ENCODE measurements around the gene SKAP1.
"Not testable (repeated sequence)": the region's sequence is repeated elsewhere in the genome, so short reads cannot be mapped to it uniquely, and the experiment has no call there.

The SKAP1 gene

DNA sequence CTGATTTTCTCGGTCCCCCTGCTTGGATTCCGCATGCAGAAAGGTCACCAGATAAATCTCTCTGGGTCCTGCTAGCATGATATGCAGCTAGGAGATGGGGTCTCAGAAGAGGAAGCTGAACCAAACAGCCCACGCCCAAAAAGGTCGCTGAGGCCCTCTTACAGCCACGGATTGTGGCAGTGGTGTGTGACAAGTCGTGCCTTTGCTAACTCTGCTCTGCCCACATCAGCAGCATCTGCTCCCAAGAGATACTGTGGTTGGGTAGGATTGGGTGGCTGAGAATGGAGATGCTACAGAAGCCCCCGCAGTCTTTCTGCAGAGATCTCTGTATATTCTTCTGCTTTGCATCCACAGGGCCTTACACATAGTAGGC is 15.2 kb upstream of the SKAP1 start:
- DNase-seq = no peak

DNA sequence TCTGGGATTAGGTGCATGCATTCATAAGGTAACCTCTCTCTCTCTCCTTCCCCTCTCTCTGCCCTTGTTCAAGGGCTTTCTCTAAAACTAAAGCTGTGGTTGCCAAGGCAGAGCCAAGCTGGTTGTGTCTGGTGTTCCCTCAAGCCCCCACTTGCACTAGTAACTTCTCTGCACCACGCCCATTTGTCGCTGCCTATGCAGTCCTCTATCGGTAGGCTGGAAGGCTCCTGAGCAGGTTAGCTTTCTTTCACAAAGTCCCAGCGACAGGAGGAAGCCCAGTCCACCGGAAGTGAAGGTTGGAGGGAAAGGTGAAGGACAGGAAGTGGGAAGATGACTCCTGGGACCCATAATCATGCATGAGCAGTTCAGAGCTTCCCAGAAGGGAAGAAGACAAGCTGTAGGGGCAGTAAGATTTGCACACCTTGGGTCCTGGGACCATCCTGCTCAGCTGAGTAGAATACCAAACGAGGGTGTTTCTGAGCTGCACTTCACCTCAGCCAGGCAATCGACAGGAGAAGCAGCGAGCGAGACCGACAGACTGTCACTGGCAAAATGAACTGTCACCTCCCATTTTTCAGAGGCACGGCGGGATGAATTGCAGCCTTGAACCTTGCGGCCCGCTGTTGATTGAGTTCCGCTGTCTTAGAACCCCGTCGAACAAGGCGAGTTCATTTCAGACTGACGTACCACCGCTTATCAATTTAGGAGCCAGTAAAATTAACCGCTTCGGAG is 14.7 kb upstream of the SKAP1 start:
- DNase-seq = no peak

DNA sequence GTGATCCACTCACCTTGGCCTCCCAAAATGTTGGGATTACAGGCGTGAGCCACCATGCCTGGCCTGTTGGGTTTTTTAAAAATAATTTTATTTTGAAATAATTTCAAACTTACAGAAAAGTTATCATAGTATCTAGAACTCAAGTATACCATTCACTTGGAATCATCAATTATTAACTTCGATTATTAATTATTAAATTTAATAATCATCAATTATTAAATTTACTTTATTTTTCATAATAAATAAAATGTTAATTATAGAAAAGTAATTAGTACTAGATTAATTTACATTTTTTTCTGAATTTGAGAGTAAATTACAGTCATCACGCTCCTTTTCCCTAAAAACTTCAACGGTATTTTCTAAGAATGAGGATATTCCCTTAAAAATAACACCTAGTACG is 13.7 kb upstream of the SKAP1 start:
- DNase-seq = no peak

DNA sequence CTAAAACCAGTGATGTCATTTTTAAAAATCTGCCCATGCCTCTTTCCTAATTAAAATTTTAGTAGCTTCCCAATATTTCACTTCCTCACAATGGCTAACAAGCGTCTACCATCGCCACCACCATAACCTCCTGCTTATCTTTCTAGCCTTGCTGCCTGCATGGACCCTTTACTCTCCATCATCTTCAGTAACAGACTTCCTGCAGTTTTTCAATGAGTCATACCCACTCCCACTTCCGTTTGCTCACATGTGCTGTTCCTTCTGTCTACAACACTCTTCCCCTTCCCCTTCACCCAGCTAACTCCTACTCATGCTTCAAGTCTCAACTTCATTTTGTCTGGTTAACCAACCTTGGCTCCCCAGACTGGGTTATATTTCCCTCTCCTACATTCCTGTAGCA is 12.8 kb upstream of the SKAP1 start:
- peak; percentile 46 to 64 for DNase-seq

DNA sequence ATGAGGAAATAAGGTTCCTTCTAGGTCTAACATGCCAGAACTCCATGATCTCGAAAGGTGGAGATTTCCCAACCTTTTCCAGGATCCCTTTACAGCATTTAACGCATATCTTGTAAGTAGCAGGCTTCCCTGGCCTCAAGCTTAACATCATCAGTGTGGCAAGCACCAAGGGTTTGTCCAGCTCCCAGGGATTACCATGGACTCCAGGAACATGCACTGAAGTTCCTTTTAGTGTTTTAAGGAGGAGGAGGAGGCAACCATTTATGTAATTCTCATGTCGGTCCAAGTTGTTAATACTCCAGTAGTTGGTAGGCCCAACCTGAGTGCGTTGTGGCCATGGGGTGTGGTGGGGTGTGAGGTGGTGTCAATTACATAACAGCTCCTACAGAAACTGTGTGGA is 11.8 kb upstream of the SKAP1 start:
- no peak for DNase-seq

DNA sequence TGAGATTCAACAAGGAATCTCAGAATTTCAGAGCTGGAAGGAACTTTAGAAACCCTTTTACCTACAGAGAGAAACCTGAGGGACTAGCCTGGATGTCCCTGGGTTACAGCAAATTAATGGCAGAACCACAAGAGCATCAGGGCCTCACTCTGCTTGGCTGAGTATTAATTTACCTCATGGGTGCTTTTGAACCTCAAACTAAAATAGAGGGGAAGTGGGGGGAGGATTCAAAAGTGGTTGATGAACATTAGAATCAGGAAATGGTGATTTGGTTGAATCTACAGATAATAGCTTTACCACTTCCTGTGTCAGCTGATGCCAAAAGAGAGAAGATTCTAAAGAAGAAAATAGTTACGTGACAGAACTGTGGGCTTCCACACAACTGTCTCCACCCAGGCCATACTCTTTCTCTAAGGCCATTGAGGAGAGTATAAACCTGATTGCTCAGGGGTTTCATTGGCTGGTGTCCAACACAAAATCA is 11.3 kb upstream of the SKAP1 start:
- DNase-seq = peak in 1 of 2 donors; percentile 6

DNA sequence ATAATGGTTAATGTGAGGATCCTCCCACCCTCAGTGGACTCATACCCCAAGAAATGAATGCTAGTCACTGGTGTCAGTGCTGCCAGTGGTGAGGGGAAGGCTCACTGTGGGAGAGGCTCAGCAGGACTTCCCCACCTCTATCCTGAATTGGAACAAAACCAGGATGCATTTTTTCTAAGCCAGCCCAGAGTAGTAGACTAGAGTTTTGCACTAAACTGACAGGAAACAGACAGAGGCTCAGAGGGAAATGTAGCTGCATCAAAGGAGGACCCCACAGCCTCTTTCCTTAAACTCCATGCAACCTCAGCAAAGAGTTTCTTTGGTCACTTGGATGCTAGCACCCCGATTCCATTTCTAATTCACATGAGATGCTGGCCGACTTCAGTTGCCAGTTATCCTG is 10.7 kb upstream of the SKAP1 start:
- no peak for DNase-seq

DNA sequence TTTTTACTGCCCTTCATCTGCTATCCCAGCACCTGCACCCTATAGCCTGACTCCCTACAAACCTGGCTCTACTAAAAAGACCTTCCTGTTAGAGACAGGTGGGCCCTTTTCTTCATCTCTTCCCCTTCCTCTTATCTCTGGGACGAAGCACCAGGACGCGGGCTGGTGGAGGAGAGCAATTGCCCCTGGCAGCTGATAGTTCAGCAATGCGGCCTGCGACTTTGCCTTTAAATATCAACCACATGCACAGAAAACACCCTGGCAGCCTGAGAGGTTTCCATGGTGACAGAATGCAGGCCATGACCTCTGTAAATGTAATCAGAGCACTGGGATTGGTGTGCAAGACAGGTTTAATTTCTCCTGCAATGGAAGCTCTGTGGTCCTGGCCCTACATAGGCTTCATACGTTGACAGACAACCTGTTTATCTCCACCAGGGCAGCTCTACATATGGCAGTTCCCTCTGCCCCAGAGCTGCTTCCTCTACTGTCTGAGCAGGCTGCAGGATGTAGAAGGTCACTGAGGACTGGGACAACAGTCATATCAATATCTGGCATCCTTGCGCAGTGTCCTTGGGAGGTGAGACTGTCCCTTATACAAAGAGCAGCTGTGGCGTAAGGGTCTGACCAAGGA is 10.0 kb upstream of the SKAP1 start:
- no peak for DNase-seq

DNA sequence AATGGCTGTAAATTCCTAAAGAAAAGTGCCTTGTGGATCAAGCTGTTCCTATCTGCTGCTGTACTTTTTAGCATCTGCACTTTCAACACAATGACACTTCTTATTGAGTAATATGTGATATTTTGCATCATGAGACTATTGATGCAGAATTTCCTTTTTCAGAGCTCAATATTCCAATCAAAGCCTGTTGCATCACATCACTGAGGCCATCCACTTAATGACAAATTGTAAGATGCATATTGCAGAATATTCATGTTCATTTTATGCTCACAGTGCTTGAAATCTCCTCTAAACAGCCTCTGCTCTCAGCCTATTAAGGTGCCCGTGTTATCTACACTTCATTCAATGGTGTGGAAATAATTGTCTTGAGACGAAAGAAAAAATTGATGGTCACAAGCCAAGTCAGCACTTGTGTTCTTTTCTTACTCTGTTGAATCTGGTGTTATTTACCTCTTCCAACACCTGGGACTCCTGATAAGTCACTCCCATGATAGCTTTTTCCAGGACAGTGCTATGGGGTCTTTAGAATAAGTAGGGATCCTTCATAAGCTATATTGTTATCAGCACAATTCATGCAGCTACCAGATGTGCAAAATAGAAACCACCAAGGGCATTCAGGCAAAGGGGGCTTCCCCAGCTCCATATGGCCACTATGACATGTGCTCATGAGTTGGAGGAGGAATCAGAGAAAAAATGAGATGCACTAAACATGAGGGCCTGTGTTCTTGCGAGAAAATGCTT is 9.3 kb upstream of the SKAP1 start:
- DNase-seq = no peak

DNA sequence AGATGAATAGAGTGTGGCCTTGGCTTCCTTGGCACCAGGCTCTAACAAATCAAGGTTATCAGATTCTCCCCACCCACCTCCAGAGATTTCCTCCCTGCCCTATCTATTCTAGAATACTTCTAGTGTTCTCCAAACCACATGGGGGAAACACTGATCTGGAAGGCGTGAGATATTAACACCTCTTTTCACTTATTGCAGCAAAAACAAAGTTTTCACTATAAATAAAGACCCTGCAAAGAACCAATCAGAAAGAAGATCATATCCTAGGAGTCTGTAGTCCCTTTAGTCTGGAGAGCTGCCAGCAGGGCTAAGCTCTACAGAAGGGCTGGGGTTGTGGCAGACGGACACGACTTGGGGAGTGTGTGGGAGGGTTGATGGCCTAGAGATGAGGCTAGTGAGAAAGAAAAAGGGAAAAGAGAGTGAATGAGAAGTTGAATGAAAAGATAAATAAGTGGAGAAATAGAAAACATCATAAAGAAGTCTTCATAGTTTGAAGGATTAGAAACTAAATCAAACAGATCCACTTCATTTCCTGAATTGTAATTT is 8.6 kb upstream of the SKAP1 start:
- no peak for DNase-seq

DNA sequence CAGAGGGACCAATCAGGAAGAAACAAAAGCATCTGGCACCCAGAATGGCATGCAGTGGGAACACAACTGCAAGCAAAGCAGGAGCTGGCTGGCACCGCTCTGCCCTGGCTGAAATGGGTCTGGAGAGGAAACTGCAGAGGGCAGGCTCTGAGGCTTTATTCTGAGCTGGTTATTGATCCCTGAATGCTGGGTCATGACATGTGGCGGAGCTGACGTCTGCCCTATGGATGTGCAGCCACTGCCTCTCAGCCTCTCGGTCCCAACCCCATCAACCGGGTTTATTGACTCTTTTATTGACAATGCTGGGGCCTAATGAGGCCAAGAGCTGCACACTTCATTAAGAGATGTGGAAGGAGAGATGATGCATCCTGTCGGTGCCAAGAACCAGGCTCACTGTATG is 3.9 kb upstream of the SKAP1 start:
- no peak for DNase-seq

DNA sequence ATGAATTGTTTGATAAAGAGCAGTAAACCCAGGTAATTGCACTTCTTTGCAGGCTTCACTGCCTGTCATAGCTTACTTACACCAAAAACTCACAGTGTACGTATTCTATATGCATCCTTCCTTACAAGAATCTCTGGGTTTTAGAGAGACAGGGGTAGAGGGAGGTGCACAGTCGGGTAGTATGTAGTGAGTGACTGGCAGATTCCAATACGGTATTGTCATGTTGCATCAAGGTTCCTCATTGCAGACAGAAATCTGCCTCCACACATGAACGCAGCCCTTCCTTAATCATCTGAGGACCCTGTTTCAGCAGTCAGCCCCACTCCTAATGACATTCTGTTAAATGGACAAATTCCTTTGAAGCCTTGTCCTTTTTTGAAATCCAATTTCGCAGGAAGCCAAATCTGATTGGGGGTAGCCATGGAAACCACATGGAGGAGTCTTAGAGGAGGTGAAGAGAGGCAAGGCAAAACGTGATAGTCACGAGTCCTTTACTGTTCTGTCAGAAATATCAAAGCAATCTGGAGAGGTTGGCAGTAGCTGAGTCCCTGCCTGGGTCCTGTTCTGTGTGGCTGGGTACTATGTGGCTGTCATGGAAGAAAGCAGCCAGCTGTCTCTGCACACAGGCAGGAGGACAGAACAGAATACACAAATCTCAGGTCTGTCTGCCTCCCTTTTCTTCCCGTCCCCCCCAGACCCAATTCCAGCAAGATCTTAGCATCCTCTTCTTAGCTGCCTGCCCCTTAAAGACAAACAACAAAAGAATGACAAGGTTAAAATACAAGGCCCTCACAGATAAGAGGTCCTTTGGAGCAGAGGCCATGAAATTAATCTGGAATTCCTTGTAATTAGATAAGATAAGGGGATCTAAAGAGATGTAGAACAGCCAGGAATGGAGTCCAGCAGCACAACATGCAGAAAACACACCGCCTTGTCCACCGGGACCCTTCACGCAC is 3.1 kb upstream of the SKAP1 start:
- DNase-seq = no peak

DNA sequence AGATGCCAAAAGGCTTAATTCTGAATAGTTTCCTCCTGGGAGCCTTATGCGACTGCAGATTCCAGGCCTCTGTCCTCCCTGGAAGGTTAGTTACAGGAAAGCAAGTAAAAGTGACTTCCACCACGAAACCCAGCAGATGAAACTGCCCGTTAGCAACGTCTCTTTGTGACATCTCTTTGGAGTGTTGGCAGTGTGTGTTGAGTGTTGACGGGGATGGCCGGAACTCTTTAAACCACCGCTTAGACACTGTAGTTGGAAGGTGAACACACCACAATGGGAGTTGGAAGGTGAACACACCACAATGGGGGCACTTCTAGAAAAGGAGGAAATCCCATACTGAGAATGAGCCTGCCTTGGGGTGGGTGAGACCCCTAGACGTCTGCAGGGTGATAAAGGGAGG is 858 bp downstream of the SKAP1 start:
- DNase-seq = no peak

DNA sequence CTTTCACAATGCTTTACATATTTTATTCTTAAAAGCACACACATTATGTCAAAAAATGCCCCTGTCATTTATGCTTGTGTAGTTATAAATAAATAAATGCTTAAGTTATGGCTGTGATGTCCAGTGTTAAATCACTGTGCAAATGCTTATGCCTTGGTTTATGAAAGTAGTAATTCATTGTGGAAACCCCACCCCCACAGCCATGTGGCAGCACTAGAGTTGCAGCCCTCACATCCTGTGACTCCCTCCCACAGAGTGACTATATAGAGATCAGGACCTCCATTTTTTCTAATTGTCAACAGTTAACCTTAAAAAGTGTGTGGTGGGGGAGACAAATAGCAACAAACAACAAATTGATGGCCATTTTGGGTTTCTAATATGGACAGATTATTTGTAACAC is 2.4 kb downstream of the SKAP1 start:
- DNase-seq = peak; percentile 42 to 77

DNA sequence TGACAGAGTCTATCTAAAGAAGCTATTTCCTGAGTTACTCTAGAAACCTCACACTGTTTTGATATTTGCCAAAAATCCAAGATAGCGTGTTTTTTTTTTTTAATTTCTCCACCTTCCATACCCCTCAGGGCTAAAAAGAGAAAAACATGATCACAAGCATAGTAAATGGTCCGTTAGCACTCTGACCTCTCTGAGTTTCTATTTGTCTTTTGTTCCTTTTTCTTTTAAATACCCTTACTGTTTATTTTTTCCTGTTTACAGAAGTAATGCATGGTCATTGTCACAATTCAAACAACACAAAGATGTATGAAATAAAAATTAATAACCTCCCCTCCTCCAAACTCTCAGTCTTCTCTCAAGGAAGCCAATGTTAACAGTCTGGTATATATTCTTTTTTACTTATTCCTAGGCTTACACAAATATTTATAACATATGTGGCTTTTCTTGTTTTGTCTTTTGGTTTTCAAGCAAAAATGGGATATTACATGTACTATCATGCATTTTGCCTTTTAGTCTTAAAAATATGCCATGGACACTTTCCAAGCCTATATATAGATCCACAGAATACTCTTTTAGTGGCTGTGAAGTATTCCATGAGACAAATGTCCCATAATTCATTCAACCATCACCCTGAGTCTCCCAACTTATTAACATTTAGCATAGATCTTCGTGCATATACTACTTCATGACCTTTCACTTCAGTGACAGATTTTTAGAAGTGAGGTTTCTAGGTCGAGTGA is 3.1 kb downstream of the SKAP1 start:
- no peak for DNase-seq

DNA sequence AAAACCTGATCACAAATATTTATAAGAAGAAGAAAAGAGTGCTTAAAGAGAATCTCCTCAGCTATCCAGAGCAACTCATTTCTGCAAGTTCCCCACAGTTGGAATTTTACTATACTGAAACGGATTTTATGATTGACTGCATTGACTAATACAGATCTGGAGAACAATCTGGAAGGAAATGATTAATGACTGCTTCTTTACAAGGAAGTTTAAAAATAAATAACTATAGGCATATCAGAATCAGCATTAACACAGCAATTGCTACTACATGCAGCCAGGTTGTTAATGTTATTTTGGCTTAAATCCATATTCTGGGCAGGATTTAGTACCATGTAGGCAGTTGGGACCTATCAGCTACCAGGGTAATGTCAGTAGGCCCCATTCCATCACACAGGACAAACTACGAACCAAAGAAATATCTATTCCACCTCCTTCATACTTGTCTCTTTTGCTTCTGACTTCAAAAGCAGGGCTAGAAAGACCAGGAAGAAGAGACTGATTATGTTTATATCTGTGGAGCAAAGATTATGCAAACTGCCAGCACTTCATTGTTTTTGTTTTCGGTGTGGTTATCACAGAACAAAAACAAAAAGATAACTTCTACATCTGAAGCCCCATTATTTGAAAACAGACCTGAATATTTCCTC is 3.9 kb downstream of the SKAP1 start:
- DNase-seq = no peak

DNA sequence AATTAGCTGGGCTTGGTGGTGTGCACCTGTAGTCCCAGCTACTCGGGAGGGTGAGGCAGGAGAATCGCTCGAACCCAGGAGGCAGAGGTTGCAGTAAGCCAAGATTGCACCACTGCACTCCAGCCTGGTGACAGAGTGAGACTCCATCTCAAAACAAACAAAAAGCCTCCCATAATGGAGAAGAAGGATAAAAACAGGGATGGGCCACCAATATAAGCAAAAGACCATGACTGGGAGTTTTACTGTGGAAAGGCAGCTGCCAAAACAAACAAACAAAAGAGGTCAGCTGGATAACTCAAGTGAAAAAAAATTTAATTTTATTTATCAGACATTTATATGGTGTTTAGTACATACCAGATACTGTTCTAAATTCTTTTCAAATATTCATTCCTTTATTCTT is 8.0 kb downstream of the SKAP1 start:
- DNase-seq = not testable (repeated sequence)

DNA sequence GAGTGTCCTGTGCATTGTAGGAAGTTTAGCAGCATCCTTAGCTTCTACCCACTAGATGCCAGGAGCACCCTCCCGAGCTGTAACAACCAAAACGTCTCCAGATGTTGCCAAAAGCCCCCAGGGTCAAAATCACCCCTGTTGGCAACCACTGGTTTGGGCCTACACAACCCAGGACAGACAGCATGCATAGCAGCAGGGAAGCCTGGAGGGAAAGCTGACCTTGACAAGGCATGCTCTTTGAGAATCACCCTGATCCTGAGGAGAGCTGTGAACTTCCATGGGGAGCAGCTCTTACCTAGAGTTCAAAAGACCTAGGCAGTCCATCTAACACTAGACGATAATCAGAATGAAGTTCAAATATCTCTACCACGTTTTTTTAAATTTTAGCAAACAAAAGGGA is 9.2 kb downstream of the SKAP1 start:
- no peak for DNase-seq

DNA sequence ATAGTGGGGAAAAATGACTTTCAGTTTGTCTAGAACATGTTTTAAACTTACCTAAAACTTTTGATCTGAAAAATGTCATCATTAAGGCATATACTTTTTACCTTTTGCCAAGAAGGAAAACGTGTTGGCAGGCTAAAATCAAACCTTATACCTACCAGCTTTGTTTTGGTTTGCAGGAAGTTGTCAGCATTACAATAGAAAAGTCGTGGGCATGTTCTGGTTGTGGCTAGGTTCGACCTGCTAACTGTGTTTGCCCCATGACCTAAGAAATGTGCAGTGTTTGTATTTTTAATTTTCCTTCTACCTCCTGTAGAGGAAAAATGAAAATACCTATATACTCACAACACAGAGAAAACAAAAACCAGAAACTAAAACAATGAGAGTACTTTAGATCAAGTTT is 13.0 kb downstream of the SKAP1 start:
- no peak for DNase-seq

DNA sequence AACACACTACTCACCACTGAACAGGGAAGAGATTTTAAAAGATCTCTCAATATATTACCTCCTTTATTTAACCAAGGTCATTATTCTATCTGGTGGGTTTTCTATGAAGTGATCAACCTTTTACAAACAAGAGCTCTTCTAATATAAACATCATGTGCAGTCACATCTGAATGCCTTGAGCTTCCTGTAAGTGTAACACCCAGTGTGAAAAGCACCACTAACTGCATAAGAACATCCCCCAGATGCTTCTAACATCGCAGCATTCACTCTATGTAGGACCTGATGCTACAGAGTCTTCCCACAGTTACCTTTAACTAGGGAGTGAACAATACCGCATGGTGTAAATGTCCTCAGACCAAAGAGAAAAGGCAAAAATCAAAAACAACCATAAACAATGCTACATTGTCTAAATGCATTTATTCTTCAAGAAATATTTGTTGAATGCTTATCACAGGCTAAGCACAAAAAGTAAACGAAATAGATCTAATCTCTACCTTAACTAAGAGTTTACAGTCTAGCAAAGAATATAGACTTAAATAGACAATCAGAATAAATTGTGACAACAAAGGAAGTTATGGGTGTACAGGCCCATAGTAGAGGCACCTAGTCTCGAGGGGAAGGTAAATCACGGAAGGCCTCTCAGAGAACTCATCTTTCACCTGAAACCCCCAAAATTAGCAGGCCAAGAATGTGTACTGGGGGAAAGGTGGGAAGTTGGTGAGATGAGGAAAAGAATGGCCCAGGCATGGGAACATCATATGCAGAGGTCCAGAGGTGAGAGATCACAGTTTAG is 16.2 kb downstream of the SKAP1 start:
- DNase-seq = no peak

All from inflammatory macrophage (primary cell).